K562 (cell line): Measurements from ENCODE around the gene ZBTB43. TPM values are rescaled to one million over a fixed set of nuclear protein-coding genes. Genes with fewer than 3 reads are reported as not detected.

Experiments used
- ADNP ChIP-seq: fragments of 200-800 bp; sonication (Bioruptor generic); IDR thresholded peaks from 2 replicates; pipeline ENCODE4 v1.6.1; 2016; ENCODE audit warnings: missing genetic modification characterization, missing compliant biosample characterization
- ATF1 ChIP-seq, 2 experiments: fragments of 450-650 bp in 1 of 2; IDR thresholded peaks; 2 replicates each; pipeline ENCODE4 v1.6.1; 2016; ENCODE audit warnings: missing compliant biosample characterization in 1 of 2, missing genetic modification characterization in 1 of 2
- CBX8 ChIP-seq: fragments of 200-600 bp; sonication (generic); IDR thresholded peaks from 2 replicates; pipeline ENCODE4 v1.6.1; 2012; ENCODE audit warnings: borderline replicate concordance, mixed run types, low read depth, mild to moderate bottlenecking, moderate library complexity, mixed read lengths, low read length, control low read depth, inconsistent platforms; ENCODE audit not compliant: poor library complexity, severe bottlenecking; ENCODE audit errors: extremely low read depth
- CCNT2 ChIP-seq: IDR thresholded peaks from 2 replicates; pipeline ENCODE4 v1.6.1; 2011; ENCODE audit warnings: borderline replicate concordance, low read depth, mild to moderate bottlenecking, moderate library complexity, mixed read lengths, low read length; ENCODE audit not compliant: insufficient read length; ENCODE audit errors: extremely low read depth
- FOXP4 ChIP-seq: sonication (generic); formaldehyde crosslinking; IDR thresholded peaks from 2 replicates; pipeline ENCODE4 v1.8.0; 2022; ENCODE audit warnings: mild to moderate bottlenecking, missing genetic modification reagents, borderline replicate concordance
- GTF2B ChIP-seq: IDR thresholded peaks from 2 replicates; pipeline ENCODE4 v1.6.1; 2011; ENCODE audit not compliant: insufficient read length; ENCODE audit errors: extremely low read depth
- L3MBTL2 ChIP-seq: fragments of 450-650 bp; IDR thresholded peaks from 2 replicates; pipeline ENCODE4 v1.6.1; 2016; ENCODE audit warnings: mild to moderate bottlenecking, moderate library complexity
- MBD1 ChIP-seq: fragments of 250-450 bp; sonication (Bioruptor Pico); IDR thresholded peaks from 2 replicates; pipeline ENCODE4 v1.8.0; 2022; ENCODE audit warnings: inconsistent platforms
- MNT ChIP-seq, 2 experiments: fragments of 450-650 bp; conservative IDR thresholded peaks; 2 replicates each; pipeline ENCODE4 v1.6.1; 2017; ENCODE audit warnings: mild to moderate bottlenecking in 2 of 2, moderate library complexity in 2 of 2
- NFIC ChIP-seq: fragments of 450-650 bp; IDR thresholded peaks from 2 replicates; pipeline ENCODE4 v1.6.1; 2017; ENCODE audit warnings: mild to moderate bottlenecking, inconsistent platforms
- POLR2G ChIP-seq: fragments of 200-400 bp; formaldehyde crosslinking; IDR thresholded peaks from 2 replicates; pipeline ENCODE4 v1.6.1; 2017; ENCODE audit warnings: low read depth, mild to moderate bottlenecking, antibody characterized with exemption, low read length, moderate library complexity
- RAD21 ChIP-seq, 2 experiments: fragments of 250-450 bp in 1 of 2; fragments of 450-650 bp in 1 of 2; sonication (Bioruptor Pico) in 1 of 2; formaldehyde crosslinking in 1 of 2; IDR thresholded peaks in 1 of 2; conservative IDR thresholded peaks in 1 of 2; 2 replicates each; pipeline versions ENCODE4 v1.4.0 to v1.8.0; 2020 to 2022; ENCODE audit warnings: mild to moderate bottlenecking in 2 of 2, moderate library complexity in 1 of 2
- RB1 ChIP-seq: fragments of 450-650 bp; IDR thresholded peaks from 2 replicates; pipeline ENCODE4 v1.6.1; 2017; ENCODE audit warnings: low read depth, mild to moderate bottlenecking
- SMAD3 ChIP-seq: fragments of 450-650 bp; formaldehyde crosslinking; conservative IDR thresholded peaks from 2 replicates; pipeline ENCODE4 v1.4.0; 2020; ENCODE audit warnings: mild to moderate bottlenecking
- SMARCA4 ChIP-seq: fragments of 450-650 bp; IDR thresholded peaks from 2 replicates; pipeline ENCODE4 v1.6.1; 2016
- SMARCA5 ChIP-seq: fragments of 450-650 bp; IDR thresholded peaks from 2 replicates; pipeline ENCODE4 v1.6.1; 2016
- SUPT5H ChIP-seq: fragments of 450-650 bp; IDR thresholded peaks from 2 replicates; pipeline ENCODE4 v1.6.1; 2016
- ZBTB17 ChIP-seq: fragments of 450-650 bp; formaldehyde crosslinking; IDR thresholded peaks from 2 replicates; pipeline ENCODE4 v1.4.0; 2020; ENCODE audit warnings: mild to moderate bottlenecking
- ZNF639 ChIP-seq, 2 experiments: fragments of 200-800 bp in 1 of 2; sonication (Bioruptor generic) in 1 of 2; sonication (generic) in 1 of 2; formaldehyde crosslinking in 1 of 2; IDR thresholded peaks in 1 of 2; conservative IDR thresholded peaks in 1 of 2; 2 replicates each; pipeline versions ENCODE4 v1.5.0 to v1.6.1; 2016 to 2020; ENCODE audit warnings: missing compliant biosample characterization in 1 of 2, missing genetic modification characterization in 1 of 2, missing genetic modification reagents in 1 of 2
- polyA plus RNA-seq, 8 experiments: library from polyadenylated mRNA; depleted of rRNA in 4 of 8; stranded (reverse) in 5 of 8; unstranded in 3 of 8; fragments of >200 nt; fragmentation: Nextera tagmentation in 2 of 8; fragmentation: Illumina TruSeq in 1 of 8; extraction: Ambion mirVana in 2 of 8; extraction: Trizol in 1 of 8; gene quantifications; 2 replicates each; pipeline versions ENCODE4 v1.2.1 to v1.2.3, GENCODE V29; 2011 to 2014; ENCODE audit warnings: inconsistent platforms in 1 of 8, missing spikeins in 1 of 8
- total RNA-seq, 7 experiments: library from RNA; depleted of rRNA in 6 of 7; stranded (reverse); fragments of >200 nt in 6 of 7; fragmentation: Illumina TruSeq in 2 of 7; extraction: Trizol in 2 of 7; gene quantifications; 2 replicates each; pipeline versions ENCODE4 v1.2.1 to v1.2.3, GENCODE V29; 2011 to 2021; ENCODE audit warnings: low replicate concordance in 1 of 7

ZBTB43 gene
- total and polyA plus RNA-seq, 9 of the 15 experiments (the other 6 are each of a cell fraction or from before 2014, with no cell fraction given), result 3.9 to 17.2 (median 9.1) TPM

GRCh38 chr9:126860077-126860756 lies 55.4 kb downstream of the ZBTB43 start, which contains the start of gene ZBTB34 (continued):
- TF ChIP-seq GTF2B (no peak), SMARCA5 (peak; percentile 66), SMAD3 (CRISPR knock-in tag) (peak; percentile 50; the same call in 1 of the 2 replicates), CCNT2 (peak; percentile 47), ZNF639 (CRISPR knock-in tag; conservative IDR thresholded peaks at IDR 0.05 in 1 of 2, IDR thresholded peaks at IDR 0.05 in 1 of 2) (peak in 1 of 2 experiments; percentile 86; a peak in 2 of 4 replicates), POLR2G (peak; percentile 89), ADNP (tag) (no peak), MBD1 (CRISPR knock-in tag) (no peak), RAD21 (CRISPR knock-in tag; conservative IDR thresholded peaks at IDR 0.05 in 1 of 2, IDR thresholded peaks at IDR 0.05 in 1 of 2) (peak; percentile 43 to 45), MNT (conservative IDR thresholded peaks at IDR 0.05) (peak; percentile 56 to 58; a peak in 2 of 4 replicates), SUPT5H (peak; percentile 81), ZBTB17 (CRISPR knock-in tag) (0 out of 2 replicates have a peak, but pooled peaks have one; percentile 59), ATF1 (CRISPR knock-in tag; IDR thresholded peaks at IDR 0.05) (peak; percentile 18; the same call in 1 of the 2 replicates), ATF1 (tag; IDR thresholded peaks at IDR 0.05) (no peak; the same call in 1 of the 2 replicates), NFIC (peak; percentile 35; the same call in 1 of the 2 replicates), CBX8 (no peak), RB1 (peak; percentile 99), SMARCA4 (no peak), FOXP4 (no peak), L3MBTL2 (0 out of 2 replicates have a peak, but pooled peaks have one; percentile 20)
